ENCODE results near the gene SOX2. TPM values are rescaled to one million over a fixed set of nuclear protein-coding genes. Genes with fewer than 3 reads are reported as not detected.

SOX2 gene
- total RNA-seq, result 2.4 and 3.5 TPM in 2 replicates
- 2.0 and 2.2 TPM in 2 replicates for polyA plus RNA-seq

DNA sequence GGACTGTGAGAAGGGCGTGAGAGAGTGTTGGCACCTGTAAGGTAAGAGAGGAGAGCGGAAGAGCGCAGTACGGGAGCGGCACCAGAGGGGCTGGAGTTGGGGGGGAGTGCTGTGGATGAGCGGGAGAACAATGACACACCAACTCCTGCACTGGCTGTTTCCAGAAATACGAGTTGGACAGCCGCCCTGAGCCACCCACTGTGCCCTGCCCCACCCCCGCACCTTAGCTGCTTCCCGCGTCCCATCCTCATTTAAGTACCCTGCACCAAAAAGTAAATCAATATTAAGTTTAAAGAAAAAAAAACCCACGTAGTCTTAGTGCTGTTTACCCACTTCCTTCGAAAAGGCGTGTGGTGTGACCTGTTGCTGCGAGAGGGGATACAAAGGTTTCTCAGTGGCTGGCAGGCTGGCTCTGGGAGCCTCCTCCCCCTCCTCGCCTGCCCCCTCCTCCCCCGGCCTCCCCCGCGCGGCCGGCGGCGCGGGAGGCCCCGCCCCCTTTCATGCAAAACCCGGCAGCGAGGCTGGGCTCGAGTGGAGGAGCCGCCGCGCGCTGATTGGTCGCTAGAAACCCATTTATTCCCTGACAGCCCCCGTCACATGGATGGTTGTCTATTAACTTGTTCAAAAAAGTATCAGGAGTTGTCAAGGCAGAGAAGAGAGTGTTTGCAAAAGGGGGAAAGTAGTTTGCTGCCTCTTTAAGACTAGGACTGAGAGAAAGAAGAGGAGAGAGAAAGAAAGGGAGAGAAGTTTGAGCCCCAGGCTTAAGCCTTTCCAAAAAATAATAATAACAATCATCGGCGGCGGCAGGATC, at the start of gene SOX2:
Gene SOX2, plus strand, starts transcription at position 601 of the 811 bp plus-strand sequence. CDS start 436 bp downstream, outside the sequence.
- Histone ChIP-seq H3K4me3 (peak within 1 kb of the TSS; percentile 9), H2AFZ (peak within 1 kb of the TSS; percentile 27), H3K9me2 (replicated peaks; ENCODE audit: insufficient read depth) (no peaks in the 10 kb centered on the region), H3K79me2 (no peaks in the 10 kb centered on the region), H3K9me3 (ENCODE audit: low read depth) (no peaks in the 10 kb centered on the region), H3K27me3 (peaks cover 90% of the 10 kb centered on the region), H3K27ac (no peak within 1 kb of the TSS), H3K4me1 (ENCODE audit: insufficient read depth) (peaks cover 18% of the 10 kb centered on the region), H3K4me2 (peak within 1 kb of the TSS; percentile 75), H4K20me1 (ENCODE audit: insufficient read depth, poor library complexity, severe bottlenecking) (no peaks in the 10 kb centered on the region), H3K36me3 (replicated peaks; ENCODE audit: insufficient read depth, low read depth) (no peaks in the 10 kb centered on the region)
- TF ChIP-seq EZH2phosphoT487 (IDR thresholded peaks at IDR 0.05; ENCODE audit: low read depth, severe bottlenecking, unreplicated experiment), result no peak
- 3% methylated on average over 37 of the region's 37 CpGs for WGBS (ENCODE audit: low lambda C conversion rate, missing lambda C conversion rate)
- DNase-seq (ENCODE audit: low spot score), result peak; percentile 93

DNA sequence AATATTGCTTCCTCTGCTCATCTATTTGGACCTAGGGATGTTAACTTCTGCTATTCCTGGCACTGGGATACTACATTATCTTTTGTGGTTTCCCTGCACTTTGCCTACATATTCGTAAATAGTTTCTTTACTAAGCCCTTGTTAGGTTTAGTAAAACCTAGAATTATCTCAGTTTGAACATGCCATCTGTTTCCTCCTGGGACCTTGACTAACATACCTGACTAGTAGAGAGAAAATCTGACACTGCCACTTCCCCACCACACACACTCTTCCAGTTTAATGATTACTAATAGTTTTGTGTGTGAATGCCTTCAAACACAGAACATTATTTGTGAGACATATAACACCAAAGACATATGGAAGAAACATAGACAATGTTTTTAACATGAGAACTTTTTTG, 28.2 kb upstream of the SOX2 start:
- H3K9me3 ChIP-seq (ENCODE audit: low read depth), result no peaks in the 10 kb centered on the region
- no peak overlapping the region for H3K4me2 ChIP-seq
- no peak overlapping the region for H2AFZ ChIP-seq
- no peaks in the 10 kb centered on the region for H3K79me2 ChIP-seq
- no peaks in the 10 kb centered on the region for H3K36me3 ChIP-seq (replicated peaks; ENCODE audit: insufficient read depth, low read depth)
- no peaks in the 10 kb centered on the region for H4K20me1 ChIP-seq (ENCODE audit: insufficient read depth, poor library complexity, severe bottlenecking)
- H3K27me3 ChIP-seq, result peaks cover 4% of the 10 kb centered on the region
- H3K4me1 ChIP-seq (ENCODE audit: insufficient read depth), result no peaks in the 10 kb centered on the region
- WGBS (ENCODE audit: low lambda C conversion rate, missing lambda C conversion rate), result 63% methylated on average over 1 of the region's 1 CpG
- DNase-seq (ENCODE audit: low spot score), result no peak
- H3K27ac ChIP-seq, result no peak overlapping the region
- H3K9me2 ChIP-seq (replicated peaks; ENCODE audit: insufficient read depth), result no peaks in the 10 kb centered on the region
- H3K4me3 ChIP-seq, result no peak overlapping the region
- TF ChIP-seq EZH2phosphoT487 (IDR thresholded peaks at IDR 0.05; ENCODE audit: low read depth, severe bottlenecking, unreplicated experiment) (no peak), EZH2 (IDR thresholded peaks at IDR 0.05; ENCODE audit: borderline replicate concordance) (no peak)
- TF ChIP-seq, protein P1, sequence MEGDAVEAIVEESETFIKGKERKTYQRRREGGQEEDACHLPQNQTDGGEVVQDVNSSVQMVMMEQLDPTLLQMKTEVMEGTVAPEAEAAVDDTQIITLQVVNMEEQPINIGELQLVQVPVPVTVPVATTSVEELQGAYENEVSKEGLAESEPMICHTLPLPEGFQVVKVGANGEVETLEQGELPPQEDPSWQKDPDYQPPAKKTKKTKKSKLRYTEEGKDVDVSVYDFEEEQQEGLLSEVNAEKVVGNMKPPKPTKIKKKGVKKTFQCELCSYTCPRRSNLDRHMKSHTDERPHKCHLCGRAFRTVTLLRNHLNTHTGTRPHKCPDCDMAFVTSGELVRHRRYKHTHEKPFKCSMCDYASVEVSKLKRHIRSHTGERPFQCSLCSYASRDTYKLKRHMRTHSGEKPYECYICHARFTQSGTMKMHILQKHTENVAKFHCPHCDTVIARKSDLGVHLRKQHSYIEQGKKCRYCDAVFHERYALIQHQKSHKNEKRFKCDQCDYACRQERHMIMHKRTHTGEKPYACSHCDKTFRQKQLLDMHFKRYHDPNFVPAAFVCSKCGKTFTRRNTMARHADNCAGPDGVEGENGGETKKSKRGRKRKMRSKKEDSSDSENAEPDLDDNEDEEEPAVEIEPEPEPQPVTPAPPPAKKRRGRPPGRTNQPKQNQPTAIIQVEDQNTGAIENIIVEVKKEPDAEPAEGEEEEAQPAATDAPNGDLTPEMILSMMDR (IDR thresholded peaks at IDR 0.05; ENCODE audit: poor library complexity), result no peak

DNA sequence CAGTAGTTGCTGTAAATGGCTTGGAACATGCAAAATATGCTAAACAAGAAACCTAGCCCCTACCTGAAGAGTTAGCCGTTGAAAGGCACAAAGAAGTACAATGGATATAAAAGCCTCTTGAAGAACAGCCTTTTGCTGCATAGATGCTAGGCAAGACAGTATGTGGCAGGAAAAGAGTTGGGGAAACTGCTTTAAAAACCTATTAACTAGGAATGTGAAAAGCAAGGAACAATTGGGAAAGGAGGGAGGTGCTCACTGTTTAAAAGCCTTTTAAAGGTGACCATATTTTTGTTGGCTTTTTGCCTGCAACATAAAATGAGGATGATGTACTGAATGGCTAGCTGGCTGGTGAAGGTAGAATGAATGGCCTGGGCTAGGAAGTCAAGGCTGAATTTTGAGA, 24.5 kb upstream of the SOX2 start:
- Histone ChIP-seq H3K4me1 (ENCODE audit: insufficient read depth) (no peaks in the 10 kb centered on the region), H3K36me3 (replicated peaks; ENCODE audit: insufficient read depth, low read depth) (no peaks in the 10 kb centered on the region), H3K4me2 (no peak overlapping the region), H3K9me2 (replicated peaks; ENCODE audit: insufficient read depth) (no peaks in the 10 kb centered on the region), H3K79me2 (no peaks in the 10 kb centered on the region), H3K27ac (no peak overlapping the region), H3K9me3 (ENCODE audit: low read depth) (no peaks in the 10 kb centered on the region), H2AFZ (no peak overlapping the region), H3K27me3 (peaks cover 21% of the 10 kb centered on the region), H3K4me3 (no peak overlapping the region), H4K20me1 (ENCODE audit: insufficient read depth, poor library complexity, severe bottlenecking) (no peaks in the 10 kb centered on the region)
- WGBS (ENCODE audit: low lambda C conversion rate, missing lambda C conversion rate), result 46% methylated on average over 1 of the region's 1 CpG
- TF ChIP-seq EZH2 (IDR thresholded peaks at IDR 0.05; ENCODE audit: borderline replicate concordance) (no peak), EZH2phosphoT487 (IDR thresholded peaks at IDR 0.05; ENCODE audit: low read depth, severe bottlenecking, unreplicated experiment) (no peak)
- TF ChIP-seq, protein P1 (IDR thresholded peaks at IDR 0.05; ENCODE audit: poor library complexity), result no peak
- no peak for DNase-seq (ENCODE audit: low spot score)

DNA sequence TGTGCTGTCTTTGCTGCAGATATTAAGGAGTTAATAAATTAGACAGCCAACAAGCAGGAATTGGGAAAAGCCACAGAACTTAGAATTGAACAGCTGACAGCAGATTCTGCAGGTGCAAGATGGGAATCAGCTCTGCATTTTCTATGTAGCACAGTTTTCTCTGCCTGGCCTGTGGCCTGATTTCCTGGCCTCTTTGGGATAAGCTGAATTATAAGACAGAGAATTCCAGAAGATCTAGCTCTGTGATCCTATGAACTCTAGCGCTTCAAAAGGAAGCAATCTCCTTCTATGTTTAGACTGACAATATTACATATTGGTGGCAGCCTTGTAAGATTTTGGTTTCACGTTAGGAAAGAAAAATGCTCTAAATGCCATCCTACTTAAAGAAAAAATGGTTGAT, 24.0 kb upstream of the SOX2 start:
- H3K36me3 ChIP-seq (replicated peaks; ENCODE audit: insufficient read depth, low read depth), result no peaks in the 10 kb centered on the region
- no peaks in the 10 kb centered on the region for H3K9me2 ChIP-seq (replicated peaks; ENCODE audit: insufficient read depth)
- H3K9me3 ChIP-seq (ENCODE audit: low read depth), result no peaks in the 10 kb centered on the region
- WGBS (ENCODE audit: low lambda C conversion rate, missing lambda C conversion rate), result 80% methylated on average over 2 of the region's 2 CpGs
- H3K27me3 ChIP-seq, result peaks cover 26% of the 10 kb centered on the region
- no peak overlapping the region for H2AFZ ChIP-seq
- no peaks in the 10 kb centered on the region for H4K20me1 ChIP-seq (ENCODE audit: insufficient read depth, poor library complexity, severe bottlenecking)
- H3K4me2 ChIP-seq, result no peak overlapping the region
- TF ChIP-seq EZH2phosphoT487 (IDR thresholded peaks at IDR 0.05; ENCODE audit: low read depth, severe bottlenecking, unreplicated experiment), result no peak
- TF ChIP-seq EZH2 (IDR thresholded peaks at IDR 0.05; ENCODE audit: borderline replicate concordance), result no peak
- TF ChIP-seq, protein P1 (IDR thresholded peaks at IDR 0.05; ENCODE audit: poor library complexity), result no peak
- no peaks in the 10 kb centered on the region for H3K79me2 ChIP-seq
- DNase-seq (ENCODE audit: low spot score), result no peak
- no peaks in the 10 kb centered on the region for H3K4me1 ChIP-seq (ENCODE audit: insufficient read depth)
- no peak overlapping the region for H3K4me3 ChIP-seq
- H3K27ac ChIP-seq, result no peak overlapping the region
